ENCODE measurements around the gene ATG9B. TPM values are rescaled to one million over a fixed set of nuclear protein-coding genes. Genes with fewer than 3 reads are reported as not detected.

Gene ATG9B
- total and polyA plus RNA-seq, 2 donors (not counting 3 experiments of a cell fraction or from before 2014, with no cell fraction given): 0.04 TPM; not detected in 1

GRCh38 chr7:151046603-151047573 lies 22.6 kb upstream of the ATG9B start:
- Histone ChIP-seq H4K20me1 (replicated peaks; ENCODE audit: control insufficient read depth, extremely low read depth, insufficient read depth, low read length) (no peaks in the 10 kb centered on the region), H3K4me1 (ENCODE audit: control insufficient read depth, extremely low read depth, insufficient read depth, low read length) (no peaks in the 10 kb centered on the region), H3K9me1 (replicated peaks; ENCODE audit: control insufficient read depth, extremely low read depth, insufficient read depth, low read length) (no peaks in the 10 kb centered on the region), H3K36me3 (ENCODE audit: control insufficient read depth in 2 of 2, extremely low read depth in 1 of 2, insufficient read depth in 2 of 2, low read length in 2 of 2) (no peaks in the 10 kb centered on the region), H3K79me2 (ENCODE audit: control insufficient read depth, insufficient read depth, low read length) (no peaks in the 10 kb centered on the region), H2AFZ (ENCODE audit: low read depth, low read length) (no peak overlapping the region), H3K4me2 (ENCODE audit: insufficient read depth, low read length) (no peak overlapping the region), H3K27ac (ENCODE audit: insufficient read depth, low read depth, low read length) (no peak overlapping the region), H3K4me3 (replicated peaks in 1 of 3; ENCODE audit: insufficient read depth in 1 of 3, low read depth in 1 of 3, low read length in 3 of 3) (no peak overlapping the region), H3K9ac (replicated peaks; ENCODE audit: extremely low read depth, insufficient read depth, low read length) (no peak overlapping the region), H3K27me3 (ENCODE audit: control insufficient read depth in 2 of 2, insufficient read depth in 2 of 2, low read length in 2 of 2) (peaks cover 0 to 4% of the 10 kb centered on the region in 2 experiments), H3K9me3 (replicated peaks; ENCODE audit: control insufficient read depth, insufficient read depth, low read length) (no peaks in the 10 kb centered on the region)
- ChIA-PET POLR2A (no interaction called here), CTCF (interaction anchor here (1.0 to 1.6 kb wide), 2 partner anchors 12 to 19 kb away, joined by 4 to 5 read pairs; partner anchors contain the start of genes ABCB8 and SLC4A2)
- BruUV-seq (replicated peaks): no TSS peak
- no peak for FAIRE-seq
- no peak for DNase-seq (ENCODE audit: low read depth, low spot score)
- dilution Hi-C loops (cut with MboI; ENCODE audit: extremely low pct_ligation_motif_present, low sequenced_read_pairs) (no loop called here), intact Hi-C loops (cut with micrococcal nuclease) (no loop called here)
- TF ChIP-seq, protein P1, sequence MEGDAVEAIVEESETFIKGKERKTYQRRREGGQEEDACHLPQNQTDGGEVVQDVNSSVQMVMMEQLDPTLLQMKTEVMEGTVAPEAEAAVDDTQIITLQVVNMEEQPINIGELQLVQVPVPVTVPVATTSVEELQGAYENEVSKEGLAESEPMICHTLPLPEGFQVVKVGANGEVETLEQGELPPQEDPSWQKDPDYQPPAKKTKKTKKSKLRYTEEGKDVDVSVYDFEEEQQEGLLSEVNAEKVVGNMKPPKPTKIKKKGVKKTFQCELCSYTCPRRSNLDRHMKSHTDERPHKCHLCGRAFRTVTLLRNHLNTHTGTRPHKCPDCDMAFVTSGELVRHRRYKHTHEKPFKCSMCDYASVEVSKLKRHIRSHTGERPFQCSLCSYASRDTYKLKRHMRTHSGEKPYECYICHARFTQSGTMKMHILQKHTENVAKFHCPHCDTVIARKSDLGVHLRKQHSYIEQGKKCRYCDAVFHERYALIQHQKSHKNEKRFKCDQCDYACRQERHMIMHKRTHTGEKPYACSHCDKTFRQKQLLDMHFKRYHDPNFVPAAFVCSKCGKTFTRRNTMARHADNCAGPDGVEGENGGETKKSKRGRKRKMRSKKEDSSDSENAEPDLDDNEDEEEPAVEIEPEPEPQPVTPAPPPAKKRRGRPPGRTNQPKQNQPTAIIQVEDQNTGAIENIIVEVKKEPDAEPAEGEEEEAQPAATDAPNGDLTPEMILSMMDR (IDR thresholded peaks at IDR 0.05; ENCODE audit: extremely low read depth in 1 of 2, insufficient read depth in 1 of 2, low read depth in 1 of 2, low read length in 2 of 2): no peak
- TF ChIP-seq FOS (IDR thresholded peaks at IDR 0.05; ENCODE audit: borderline replicate concordance, insufficient read depth, low read length) (no peak), POLR2AphosphoS5 (IDR thresholded peaks at IDR 0.05; ENCODE audit: insufficient read depth, low read depth, low read length) (no peak), POLR2A (IDR thresholded peaks at IDR 0.05; ENCODE audit: low read depth, low read length) (no peak)
